Stimulated activated CD4-positive, alpha-beta T cell treated with anti-CD3 and anti-CD28 coated beads, TNF-alpha, amount 100 ng/mL, for 24 hours (primary cell): ENCODE data around the gene EPB41L1.

Experiments used
- DNase-seq, 3 experiments: peaks; one replicate each; pipeline ENCODE4 v3.0.0-alpha.2; 2020; ENCODE audit warnings: low read depth in 3 of 3

Gene EPB41L1

DNA sequence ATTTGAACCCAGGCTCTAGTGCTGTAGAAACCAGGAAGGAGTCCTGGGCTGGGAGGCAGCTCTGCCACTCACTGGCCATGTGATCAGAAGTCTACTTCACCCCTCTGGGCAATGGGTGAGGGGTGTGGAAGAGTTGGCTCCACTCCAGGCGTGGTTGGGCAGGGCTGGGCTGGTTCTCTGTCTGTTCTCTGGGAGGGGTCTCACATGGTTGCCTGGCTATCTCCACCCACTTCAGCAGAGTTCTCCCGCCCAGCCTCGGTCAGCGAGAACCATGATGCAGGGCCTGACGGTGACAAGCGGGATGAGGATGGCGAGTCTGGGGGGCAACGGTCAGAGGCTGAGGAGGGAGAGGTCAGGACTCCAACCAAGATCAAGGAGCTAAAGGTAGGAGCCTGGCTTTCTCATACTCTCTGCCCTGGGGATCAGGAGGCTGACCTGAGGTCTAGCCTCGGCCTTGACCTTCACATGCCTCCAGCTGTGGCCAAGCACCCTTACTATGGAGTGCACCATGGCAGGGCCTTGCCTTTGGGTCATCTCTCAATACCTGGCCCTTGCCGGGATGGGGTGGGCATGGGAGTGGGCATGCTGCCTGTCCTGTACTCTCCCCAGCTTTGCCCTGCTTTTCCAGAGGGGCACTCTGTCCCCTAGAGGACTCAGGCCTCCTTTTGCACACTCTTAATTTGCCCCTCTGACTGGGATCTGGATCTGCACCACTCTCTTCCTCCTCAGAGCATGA, 39.6 kb downstream of the EPB41L1 start:
- no peak for DNase-seq

DNA sequence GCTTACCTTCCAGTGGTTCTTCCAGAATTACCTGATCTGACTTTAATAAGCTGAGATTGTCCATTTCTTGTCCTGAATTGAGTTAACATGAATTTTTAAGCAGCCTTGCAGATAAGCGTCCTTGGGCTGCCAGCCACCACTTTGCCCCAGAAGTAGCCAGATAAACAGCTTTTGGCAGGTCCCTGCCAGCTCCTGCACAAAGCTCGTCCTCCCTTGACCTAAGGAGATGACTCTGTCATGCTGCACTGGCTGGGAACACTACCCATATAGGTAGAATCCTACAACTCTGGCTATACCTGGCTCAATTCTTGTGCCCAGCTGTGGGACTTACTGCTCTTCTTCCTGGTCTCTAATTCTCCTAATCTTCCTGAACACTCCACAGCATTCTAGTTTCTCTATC, 42.1 kb downstream of the EPB41L1 start:
- no peak for DNase-seq

GRCh38 chr20:36197271-36197670, 42.7 kb downstream of the EPB41L1 start:
- DNase-seq, result no peak

- DNase-seq, result peak; percentile 50 to 76 (median 61)
Observed at GRCh38 chr20:36199345-36200257, 45.1 kb downstream of the EPB41L1 start.

GRCh38 chr20:36200451-36200850, 45.9 kb downstream of the EPB41L1 start:
- no peak for DNase-seq

GRCh38 chr20:36201198-36201597, 46.7 kb downstream of the EPB41L1 start:
- no peak for DNase-seq

DNA sequence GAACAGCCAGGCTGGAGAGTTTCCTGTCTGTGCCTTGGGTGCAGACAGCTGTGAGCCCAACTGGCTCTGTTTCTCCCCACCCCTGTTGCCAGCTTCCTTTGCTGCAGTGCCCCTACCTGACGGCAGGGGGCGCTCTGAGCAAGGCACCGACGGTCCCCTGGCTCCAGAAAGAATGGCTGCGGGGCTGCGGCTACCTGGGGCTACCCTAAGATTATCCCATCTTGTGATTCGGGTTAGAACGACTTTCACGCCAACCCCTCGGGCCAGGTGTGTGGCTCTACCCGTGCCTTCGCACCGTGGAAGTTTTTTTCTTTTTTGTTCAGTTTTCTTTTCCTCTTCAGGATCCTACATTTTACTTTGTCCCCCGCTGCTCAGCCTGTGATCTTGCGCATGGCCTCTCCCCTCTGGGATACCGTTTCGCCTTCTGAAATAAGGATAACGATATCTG, 48.4 kb downstream of the EPB41L1 start:
- peak; percentile 57 to 73 (median 65) for DNase-seq

- DNase-seq, result no peak
Observed at GRCh38 chr20:36203861-36204260, 49.3 kb downstream of the EPB41L1 start.

DNA sequence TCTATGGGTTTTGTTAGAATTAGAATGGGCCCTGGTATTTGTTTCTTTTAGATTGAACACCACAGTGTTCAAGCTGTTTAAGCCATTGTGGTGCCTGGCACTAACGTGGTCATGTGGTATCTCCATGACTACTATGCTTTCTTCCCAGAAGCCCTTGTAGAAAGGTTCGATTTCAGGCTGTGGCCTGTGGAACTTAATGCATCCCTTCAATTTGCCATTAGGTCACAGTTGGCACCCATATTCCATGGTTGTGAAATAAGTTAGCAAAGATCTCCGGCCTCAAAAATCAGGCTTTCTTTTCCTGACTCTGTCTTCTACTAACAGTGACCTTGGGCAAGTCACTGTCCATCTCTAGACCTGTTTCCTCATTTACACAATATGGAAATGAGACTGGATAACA, 50.5 kb downstream of the EPB41L1 start:
- no peak for DNase-seq

- no peak for DNase-seq
Observed at GRCh38 chr20:36206068-36206467, 51.5 kb downstream of the EPB41L1 start.

DNA sequence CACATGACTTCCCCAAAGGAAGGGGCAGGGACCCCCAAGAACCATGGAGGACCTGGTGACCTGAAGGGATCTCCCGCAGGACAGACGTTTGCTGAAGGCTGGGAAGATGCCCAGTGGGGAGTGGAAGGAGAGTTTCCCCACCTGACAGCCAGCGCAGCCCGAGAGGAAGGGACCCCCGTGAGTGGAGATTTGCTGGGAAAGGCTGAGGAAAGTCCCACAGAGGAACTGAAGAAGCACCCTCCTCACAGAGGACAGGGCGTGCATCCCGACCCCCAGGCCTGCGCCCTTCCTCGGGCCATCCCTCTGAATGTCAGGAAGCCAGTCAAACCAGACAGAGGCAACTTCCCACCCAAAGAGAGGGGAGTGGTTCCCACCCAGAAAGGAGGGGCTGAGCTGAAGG, 52.1 kb downstream of the EPB41L1 start:
- no peak for DNase-seq

GRCh38 chr20:36207602-36208001, 53.1 kb downstream of the EPB41L1 start:
- DNase-seq, result no peak

GRCh38 chr20:36208257-36208656, 53.7 kb downstream of the EPB41L1 start:
- no peak for DNase-seq

DNA sequence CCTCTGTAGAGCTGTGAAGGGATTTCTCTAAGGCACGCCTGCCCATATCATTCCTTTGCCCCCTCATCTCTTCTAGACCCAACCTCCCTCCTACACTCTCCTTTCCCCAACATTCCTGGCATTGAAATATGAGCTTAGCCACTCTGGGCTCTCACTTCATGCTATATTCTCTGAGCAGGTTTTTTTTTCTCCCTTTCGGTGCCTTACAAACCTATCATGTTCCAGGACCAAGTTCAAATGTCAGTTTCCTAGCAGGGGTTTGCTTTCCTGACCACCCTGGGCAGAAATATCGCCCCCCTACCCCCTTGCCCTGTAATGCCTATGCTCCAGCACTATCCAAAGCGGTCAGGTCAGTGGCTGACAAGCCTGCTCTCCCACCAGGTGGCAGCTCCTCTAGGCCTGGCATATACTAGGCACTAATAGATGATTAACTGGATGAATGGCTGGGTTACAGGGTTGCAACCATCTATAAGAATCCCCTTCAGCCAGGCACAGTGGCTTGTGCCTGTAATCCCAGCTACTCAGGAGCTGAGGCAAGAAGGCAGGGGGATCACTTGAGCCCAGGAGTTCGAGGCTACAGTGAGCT, 56.0 kb downstream of the EPB41L1 start:
- no peak for DNase-seq

- no peak for DNase-seq
Observed at GRCh38 chr20:36213362-36213761, 58.8 kb downstream of the EPB41L1 start.

DNA sequence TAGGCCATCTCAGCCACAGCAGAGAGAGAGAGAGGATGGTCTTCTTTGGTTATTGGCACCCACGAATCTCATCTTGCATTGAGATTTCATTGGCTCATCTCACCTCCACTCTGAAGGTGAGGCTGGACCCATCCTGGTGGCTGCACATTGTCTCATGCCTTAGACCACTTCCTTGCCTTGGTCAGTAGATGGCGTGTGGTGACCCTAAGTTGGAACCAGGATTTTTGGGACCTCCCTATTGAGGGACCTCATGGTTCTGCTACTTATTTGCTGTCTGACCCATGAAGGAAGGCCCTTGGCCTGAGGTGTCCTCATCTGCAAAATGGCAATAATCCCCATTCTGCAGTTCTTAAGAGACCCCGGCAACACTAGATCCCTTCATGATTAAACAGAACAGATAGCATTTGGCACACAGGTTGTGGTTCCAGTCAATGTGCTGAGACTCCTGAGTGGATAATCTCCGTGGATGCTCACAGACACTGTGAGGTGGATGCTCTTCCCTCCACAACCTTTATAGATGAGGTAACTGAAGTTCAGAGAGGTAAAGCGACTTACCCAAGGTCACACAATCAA, 60.2 kb downstream of the EPB41L1 start:
- DNase-seq, result no peak

DNA sequence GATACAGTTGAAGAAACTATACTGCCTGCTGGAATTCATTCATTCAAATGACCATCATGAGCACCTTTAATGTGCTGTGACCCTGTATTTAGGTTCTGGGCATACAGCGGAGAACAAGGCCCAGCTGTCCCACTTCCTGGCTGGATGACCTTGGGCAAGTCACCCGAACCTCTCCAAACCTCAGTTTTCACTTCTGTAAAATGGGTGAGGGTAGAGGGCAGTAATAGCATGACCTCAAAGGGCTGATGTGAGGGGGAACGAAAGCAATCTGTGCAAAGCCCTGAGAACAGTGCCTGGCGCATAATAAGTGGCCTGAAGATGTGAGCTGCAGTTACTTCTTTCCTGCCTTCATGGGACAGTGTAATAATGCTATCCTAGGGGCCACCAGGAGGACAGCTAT, 61.2 kb downstream of the EPB41L1 start:
- DNase-seq, result no peak

GRCh38 chr20:36216314-36217025, 61.9 kb downstream of the EPB41L1 start:
- no peak for DNase-seq

DNA sequence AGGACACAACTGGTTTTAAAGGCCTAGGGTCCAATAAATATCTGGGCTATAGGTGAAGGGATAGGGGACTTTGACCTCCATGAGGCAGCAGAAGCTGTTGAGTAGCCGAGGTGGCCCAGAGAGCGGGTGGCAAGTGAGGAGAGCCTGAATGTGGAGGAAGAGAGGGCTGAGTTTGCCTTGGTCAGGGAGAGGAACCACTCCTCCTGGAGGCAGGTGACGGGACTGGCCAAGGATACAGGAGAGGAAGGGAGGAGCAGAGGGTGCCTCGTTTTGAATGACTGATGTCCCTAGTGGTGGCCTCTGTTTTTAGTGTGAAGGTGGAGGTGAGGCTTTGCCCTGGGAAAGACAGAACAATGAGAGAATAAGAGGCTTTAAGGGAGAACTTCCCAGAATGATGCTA, 62.7 kb downstream of the EPB41L1 start:
- DNase-seq, result no peak

- DNase-seq, result no peak
Observed at GRCh38 chr20:36218380-36219064, 64.0 kb downstream of the EPB41L1 start.

- no peak for DNase-seq
Observed at GRCh38 chr20:36219671-36220220, 65.2 kb downstream of the EPB41L1 start.
